Hippocampal formation (tissue), 2 donors: ENCODE measurements around the gene PAIP2B.
"Not testable (repeated sequence)": the region's sequence is repeated elsewhere in the genome, so short reads cannot be mapped to it uniquely, and the experiment has no call there.

Source experiments
- DNase-seq, 2 donors: peaks; one replicate each; lab custom pipeline; 2025; lab: John Stamatoyannopoulos, UW

Gene PAIP2B, protein sequence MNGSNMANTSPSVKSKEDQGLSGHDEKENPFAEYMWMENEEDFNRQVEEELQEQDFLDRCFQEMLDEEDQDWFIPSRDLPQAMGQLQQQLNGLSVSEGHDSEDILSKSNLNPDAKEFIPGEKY

DNA sequence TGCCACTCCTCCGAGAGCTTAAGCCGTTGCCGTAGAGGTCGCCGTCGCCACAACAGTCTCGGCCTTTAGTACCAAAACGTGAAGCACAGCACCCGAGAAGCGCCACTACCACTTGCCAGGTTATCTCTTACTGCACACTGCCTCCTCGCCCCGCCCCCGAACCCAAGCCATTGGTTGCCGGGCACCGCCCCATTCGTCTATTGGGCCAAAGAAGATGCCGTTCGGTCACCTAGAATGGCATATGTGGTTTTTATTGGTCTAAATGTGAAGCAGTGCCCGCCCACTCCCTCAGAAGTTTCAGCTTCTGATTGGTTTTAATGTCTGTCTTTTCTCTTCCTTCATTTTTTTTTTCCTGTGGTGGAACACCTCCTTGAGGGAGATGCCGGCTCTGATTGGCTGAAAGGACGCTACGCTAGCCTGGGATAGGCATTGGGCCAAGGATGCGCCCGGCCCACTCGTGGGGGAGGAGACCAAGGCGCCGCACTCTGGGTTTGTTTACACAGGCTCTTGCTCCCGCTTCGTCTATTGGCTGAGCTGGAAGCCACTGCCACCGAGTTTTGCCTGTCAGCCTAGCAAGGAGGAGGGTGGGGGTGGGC, at the start of gene PAIP2B:
Gene PAIP2B (minus strand): TSS at position 139 of the 596 bp plus-strand sequence. CDS start 24,514 bp downstream, outside the sequence.
- peak; percentile 100 for DNase-seq

DNA sequence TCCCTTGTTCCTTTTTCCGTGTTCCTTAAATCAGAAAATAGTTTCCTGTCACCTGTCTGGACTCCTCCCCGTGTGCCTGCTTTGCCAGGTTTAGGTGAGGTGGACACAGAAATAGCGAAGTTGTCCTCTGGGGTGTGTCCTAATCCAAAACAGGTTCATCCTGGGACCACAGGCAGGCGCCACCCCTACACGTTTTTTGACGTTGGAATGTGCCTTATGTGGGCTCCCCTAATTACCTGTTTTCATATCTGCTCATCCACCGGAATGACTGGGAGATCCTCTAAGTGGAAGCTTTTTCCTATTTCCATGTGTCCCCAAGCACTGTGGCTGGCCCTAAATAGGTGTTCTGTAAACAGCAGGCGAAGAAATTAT, 49.0 kb upstream of the PAIP2B start:
- no peak for DNase-seq

DNA sequence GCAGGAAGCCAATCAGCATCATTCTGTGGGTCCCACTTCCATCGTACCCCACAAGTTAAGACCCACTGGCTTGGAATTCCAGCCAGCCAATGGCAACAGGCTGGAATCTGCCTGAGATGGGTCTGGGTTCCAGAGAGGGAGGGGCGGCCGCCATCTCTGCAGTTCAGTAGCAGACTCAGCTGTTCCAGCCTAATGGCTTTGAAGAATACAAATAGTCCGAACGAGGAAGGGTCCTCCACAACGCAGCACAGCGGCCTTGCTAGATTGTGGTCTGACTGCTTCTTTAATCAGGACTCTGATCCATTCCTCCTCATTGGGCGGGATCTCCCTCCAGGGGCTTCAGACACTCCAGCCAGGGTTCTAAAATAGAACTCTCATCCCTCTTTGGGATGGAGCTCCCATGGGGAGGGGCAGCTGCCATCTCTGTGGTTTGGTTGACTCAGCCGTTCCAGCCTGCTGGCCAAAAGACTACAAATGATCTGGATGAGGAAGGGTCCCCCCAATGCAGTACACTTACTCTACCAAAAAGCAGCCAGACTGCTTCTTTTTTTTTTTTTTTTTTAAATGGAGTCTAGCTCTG, 42.7 kb upstream of the PAIP2B start:
- no peak for DNase-seq

DNA sequence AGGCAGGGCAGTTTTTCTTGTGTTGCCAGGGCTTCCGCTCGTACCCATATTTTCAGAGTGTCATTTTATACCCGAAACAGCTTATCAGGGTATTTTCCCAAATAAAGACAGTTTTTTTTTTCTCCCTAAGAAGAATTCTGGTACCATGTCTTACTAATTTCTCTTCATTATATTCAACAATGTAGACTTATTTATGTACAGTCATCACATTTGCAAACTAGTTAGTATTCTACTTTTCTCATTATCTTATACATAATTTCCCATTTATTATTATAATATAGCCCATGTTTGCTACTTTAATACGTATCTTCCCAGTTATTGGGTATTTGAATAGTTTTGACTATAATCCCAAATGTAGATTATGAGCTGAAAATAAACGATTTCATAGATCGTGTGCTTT, 36.5 kb upstream of the PAIP2B start:
- no peak for DNase-seq

DNA sequence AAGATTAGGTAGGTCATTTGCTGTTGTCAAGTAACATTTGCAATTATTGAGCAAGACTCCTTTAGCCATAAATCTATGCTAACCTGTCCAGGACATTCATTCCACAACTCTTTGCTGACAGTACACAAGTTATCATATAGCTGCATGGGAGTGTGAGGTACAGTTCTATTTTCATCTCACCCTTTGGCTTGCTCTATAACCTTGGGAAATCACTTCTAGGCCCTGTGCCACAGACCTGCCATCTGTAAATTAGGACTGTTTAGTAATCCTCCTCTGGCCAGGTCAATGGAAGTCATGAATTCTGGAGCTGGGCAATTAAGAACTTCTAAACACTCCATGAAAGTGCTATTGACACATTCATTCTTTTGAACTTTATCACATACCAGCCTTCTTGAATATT, 34.6 kb upstream of the PAIP2B start:
- no peak for DNase-seq

DNA sequence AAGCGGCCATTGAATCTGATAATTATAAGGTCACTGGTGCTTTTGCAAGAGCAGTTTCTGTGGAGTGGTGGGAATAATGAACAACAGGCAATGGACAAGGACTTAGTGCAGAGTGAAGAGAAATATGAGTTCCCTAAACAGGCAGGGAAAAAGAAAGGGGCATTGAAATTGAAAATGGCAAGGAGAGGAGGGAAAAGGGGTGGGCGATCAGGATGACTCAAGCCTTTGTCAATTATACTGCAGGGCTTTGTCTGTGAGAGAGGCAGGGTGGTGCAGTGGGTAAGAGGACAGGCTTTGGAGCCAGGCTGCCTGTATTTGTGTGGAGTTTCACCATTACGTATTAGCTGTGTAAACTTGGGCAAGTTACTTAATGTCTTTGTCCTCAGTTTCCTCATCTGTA, 29.5 kb upstream of the PAIP2B start:
- DNase-seq = peak; percentile 69 to 91

DNA sequence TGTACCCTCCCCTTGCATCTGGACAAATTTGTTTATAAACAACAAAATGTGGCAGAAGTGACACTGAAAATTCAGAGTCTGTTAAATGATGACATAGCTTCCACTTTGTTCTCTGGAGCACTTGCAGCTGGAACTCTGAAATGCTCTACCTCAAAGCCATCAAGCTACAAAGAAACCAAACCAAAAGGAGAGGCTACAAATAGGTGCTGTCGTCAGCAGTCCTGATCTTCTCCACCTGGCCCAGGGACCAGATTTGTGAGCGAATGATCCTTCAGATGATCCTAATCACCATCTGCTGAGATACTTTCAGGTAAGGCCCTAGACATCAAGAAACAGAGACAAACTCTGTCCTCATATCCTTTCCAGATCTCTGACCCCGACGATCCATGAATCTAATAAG, 27.9 kb upstream of the PAIP2B start:
- DNase-seq = no peak

DNA sequence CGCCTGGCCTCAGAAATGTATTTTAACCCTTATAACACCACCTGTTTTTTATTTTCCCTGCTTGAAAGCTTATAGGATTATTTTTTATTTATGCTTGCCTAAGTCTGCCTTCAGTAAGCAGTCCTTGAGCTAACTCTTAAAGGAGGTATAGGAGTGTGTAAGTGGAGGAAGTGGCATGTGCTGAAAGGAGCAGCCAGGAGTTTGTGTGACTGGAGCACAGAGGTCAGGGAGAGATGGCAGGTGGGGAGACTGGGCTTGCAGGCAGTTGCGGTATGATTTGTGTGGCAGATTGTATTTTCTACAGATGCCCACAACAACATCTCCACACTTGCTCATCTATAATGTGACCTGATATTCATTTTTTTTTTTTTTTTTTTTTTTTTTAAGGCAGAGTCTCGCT, 27.2 kb upstream of the PAIP2B start:
- DNase-seq = no peak

DNA sequence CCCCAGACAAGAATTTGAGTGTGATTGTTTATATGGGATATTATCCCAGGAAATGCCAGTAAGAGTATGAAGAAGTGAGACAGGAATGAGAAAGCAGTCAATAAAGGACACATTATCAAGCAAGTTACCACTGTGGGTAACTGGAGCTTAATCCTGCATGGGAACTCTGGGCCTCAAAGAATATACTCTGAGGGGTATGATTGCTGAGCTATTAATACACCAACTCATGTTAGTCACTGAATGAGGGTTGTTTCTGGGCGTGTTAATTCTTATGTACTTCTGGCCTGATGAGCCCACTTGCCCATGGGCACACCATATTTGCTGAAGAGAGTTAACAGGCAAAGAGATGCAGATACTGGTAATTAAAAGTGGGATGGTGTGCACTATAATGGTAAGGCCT, 26.6 kb upstream of the PAIP2B start:
- DNase-seq = no peak

DNA sequence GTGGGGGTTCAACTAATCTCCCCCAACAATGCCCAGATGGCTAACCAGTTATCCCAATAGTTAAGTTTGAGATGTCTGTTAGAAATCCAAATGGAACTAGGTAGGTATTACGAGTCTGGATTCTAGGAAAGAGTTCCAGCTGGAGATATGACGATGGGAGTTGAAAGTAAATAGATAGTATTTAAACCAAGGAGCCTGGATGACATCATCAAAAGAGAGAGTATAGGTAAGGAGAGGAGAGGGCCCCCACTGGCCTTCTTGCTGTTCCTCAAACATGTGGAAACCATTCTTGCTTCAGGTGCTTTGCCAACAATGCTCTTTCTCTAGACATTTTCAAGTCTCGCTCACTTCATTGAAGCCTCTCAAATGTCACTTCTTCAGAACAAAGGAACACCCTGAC, 26.0 kb upstream of the PAIP2B start:
- DNase-seq = no peak

DNA sequence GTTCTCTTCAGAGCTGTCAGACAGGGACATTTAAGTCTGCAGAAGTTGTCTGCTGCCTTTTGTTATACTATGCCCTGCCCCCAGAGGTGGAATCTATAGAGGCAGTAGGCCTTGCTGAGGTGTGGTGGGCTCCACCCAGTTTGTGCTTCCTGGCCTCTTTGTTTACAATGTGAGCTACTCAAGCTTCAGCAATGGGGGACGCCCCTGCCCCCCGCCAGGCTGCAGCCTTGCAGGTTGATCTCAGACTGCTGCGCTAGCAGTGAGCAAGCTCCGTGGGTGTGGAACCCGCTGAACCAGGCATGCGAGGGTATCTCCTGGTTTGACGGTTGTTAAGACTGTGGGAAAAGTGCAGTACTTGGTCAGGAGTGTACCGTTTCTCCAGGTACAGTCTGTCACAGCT, 24.0 kb upstream of the PAIP2B start:
- no peak for DNase-seq

DNA sequence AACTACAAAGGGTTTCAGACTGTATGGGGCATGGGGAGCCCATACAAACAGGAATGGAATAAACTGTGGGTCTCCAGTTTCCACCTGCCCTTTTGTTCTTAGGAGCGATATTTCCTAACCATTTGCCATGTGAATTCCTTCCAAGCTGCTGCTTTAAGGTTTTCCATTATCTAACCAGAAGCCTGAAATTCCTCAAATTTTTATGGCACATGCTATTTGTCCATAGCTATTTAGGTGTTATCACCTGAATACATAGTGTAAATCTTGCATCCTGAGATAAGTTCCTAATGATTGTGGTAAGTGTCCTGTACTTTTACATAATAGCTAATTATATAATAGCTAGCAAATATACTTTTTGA, 17.4 kb upstream of the PAIP2B start:
- no peak for DNase-seq

DNA sequence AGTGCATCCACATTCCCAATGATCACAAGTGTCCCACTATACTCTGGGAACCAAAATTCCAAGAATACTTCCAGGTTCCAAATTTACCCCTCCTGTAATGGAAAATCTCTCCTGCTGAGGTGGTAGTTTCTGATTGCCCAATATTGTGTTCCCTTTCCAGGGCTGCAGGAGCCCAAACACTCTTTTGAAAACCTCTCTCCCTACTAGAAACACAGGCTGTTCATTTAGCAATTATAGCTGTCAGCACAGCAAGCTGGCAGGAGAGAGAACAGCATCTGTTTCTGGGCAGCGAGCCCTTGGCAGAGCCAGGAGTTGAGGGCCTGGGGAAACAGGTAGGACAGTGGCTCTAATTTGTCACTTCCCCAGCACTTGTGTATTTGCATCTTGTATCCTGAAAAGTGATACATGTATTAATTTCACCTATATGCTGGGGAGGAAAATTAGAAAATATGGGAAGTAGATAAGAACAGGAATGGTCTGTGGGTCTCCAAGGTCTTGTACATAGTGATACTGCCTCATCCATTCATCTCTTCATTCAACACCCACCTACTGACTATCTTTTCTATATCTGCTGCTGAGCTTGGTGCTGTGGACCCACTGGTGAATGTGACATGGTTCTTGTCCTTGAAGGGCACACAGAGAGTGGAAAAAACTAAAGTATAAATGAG, 16.9 kb upstream of the PAIP2B start:
- peak in 1 of 2 donors; percentile 41 for DNase-seq

DNA sequence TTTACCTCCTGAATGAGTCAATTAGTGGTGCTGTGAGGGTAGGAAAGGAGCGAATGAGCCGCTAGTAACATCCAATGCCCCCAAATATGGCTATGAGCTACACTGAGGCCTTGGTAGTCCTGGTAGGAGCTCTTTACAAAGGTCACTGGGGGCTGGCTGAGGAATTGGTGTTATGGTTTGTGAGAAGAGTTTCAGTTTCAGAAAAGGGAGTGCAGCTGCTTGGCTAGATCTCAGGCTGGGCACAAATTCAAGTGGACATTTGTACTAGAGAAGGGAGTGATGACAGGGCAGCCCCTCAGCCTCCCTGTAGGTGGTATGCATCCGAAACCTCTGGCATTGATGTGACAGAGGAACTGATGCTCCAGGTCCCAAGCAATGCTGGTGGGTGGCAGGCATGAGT, 13.9 kb upstream of the PAIP2B start:
- DNase-seq = peak; percentile 2 to 7

DNA sequence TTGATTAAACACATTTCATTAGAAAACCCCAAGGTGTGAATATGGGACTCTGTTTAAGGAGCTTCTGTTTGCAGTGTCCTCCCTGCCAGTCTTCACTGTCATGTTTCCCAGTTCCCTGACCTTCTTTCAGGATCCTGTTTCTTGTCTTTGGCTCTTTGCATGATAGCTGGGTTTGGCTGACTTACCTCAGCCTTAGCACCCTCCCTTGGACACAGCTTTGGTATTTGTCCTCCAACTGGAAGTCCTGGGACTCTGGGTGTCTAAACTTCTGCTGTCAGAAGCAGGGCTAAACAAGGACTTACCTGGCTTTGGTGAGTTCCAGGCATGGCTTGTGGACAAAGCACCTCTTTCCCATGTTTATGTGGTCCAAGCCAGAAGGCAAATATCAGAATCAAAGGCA, 11.2 kb upstream of the PAIP2B start:
- DNase-seq = no peak

DNA sequence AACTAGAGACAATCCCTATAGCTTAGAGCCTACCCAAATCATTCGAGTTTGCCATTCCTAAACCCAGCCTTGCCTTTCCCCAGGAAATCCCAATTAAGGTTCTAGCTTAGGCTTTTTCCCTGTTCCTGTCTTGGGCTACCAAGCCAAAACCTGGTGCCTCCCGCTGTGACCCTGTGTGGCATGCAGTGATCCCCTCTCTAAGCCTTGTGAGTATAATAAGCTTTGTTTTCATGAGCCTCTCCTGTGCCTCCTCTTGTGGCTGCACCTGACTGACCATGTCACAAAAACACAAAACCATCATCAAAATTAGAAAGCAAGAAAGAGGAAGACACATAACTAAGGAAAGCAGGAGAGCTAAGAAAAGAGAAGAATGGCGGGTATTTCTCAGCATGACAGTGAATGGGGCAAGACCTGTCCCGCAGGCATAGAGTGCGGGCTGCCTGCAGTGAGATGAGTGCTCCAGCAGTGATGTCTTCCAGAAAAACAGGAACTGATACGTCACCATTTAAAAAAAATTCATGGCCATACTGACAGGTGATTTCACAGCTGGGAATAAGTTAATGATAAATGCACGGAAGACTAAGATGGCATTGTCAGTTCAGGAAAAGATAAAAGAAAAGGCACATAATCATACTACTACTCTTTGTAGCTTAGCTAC, 9.2 kb upstream of the PAIP2B start:
- no peak for DNase-seq

DNA sequence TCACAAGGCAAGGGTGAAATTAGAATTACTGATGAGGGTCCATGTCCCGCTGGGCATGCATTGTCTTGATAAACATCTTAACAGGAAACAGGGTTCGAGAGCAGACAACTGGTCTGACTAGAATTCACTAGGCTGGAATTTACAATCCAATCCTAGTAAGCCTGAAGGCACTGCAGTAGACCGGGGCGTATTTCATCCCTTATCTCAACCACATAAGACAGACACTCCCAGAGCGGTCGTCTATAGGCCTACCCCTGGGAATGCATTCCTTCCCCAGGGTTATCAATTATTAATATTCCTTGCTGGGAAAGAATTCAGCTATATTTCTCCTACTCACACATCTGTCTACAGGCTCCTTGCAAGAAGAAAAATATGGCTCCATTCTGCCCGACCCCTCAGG, 6.2 kb upstream of the PAIP2B start:
- not testable (repeated sequence) for DNase-seq

DNA sequence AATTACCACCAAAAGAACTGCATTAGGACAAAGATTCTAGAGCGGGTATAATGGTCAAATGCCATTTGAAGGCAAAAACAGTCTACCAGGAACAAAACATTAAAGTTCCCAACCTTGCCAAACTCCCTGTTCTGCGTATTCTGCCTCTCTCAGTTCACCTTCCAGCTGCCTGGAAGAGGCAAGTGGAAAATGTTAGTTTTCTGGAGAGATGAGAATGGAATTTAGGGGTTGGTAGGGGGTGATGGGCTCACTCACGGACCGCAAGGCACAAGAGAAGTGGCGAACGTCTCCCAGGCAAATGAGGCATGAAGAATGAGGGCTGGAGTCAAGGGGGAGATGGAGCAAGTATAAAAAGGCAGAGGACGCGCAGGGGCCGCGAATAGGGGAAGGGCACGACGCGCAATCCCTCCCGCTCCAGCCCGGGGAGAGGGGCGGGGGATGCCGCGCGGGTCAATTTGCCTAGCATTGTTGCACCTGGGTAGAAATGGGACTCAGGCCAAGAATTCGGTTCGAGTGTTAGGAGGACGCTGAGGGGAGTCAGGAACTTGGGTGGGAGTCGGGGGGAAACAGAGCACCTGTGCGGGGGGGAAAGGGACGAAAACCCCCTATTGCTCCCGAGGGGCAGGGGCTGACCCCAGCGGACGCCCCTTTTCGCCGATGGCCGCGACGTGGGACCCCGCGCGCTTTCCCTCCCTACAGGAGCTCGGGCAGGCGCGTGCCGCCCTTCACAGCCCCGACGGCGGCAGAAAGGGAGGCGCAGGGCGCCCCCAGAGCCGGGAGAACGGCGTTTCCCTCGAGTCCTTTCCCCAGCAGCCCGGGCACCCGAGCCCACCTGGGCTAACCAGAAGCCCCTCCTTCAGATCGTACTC, 573 bp downstream of the PAIP2B start:
- DNase-seq = peak in 1 of 2 donors; percentile 25

DNA sequence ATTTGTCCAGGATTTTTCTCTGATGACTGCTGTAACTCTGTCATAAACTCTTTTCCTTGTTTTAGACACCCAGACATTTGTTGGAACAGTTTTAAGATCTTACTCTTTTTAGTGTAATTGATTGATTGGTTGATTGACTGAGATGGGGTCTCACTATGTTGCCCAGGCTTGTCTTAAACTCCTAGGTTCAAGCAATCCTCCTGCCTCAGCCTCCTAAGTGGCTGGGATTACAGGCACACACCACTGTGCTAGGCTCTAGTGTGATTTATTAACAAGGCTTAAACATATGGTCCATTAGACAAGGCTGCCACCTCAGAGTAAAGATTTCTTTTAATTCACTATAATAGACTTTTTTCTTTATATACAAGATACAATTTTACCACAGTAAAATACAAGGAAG, 2.0 kb downstream of the PAIP2B start:
- no peak for DNase-seq

DNA sequence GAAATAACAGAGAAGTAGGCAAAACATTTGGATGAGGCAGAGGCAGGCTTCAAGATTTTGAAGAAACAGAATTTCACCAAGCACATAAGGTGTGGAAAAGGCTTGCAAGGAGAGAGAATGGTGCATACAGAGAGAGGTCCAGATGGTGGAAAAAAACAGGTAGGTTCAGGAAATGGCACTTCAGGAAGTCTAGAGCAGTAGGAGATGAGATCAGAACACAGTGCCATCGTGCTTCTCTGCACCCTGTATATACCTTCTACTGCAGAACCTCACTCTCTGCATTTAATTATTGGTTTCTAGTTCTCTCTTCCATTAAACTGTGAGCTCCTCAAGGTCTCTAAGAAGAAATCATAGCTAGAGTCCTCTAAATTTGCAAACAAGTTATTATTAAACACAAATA, 2.4 kb downstream of the PAIP2B start:
- no peak for DNase-seq

DNA sequence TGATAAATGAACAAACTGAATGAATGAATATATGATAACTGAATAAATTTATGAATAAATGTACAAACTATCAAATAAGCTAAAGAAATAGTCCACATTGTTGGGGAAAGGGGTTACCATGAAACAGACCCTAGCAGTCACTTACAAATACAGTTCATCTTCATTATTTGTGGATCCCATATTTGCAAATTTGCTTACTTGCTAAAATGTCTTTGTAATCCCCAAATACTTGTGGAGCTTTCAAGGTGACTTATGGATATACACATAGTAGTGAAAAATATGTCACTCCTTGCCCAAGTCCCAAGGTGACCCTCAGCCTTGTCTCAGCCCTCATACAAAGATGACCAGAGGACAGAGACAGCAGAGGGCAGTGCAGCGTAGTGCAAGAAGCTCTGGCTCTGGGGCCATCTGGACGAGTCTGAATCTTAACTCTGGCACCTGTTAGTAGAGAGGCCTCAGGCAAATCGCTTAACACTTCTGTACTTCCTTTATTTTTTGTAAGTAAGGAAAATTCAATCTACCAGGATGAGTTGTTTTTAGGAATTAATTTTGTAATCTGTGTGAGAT, 3.1 kb downstream of the PAIP2B start:
- DNase-seq = peak; percentile 77 to 85

DNA sequence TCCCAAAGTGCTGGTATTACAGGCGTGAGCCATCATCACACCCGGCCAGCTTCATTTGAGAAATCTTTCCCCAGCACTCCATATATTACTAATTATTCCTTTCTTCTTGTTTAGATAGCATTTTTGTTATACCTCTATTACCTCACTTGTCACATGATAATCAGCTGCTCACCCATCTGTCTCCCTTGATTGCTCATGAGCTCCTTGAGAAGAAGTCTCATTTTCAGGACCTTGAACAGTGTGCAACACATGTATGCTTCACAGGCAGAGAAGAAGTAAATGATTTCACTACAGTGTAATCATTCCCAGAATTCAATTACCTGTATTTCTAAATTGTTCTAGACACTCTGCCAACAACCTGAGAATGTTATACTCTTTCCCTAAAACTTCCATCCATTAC, 6.2 kb downstream of the PAIP2B start:
- no peak for DNase-seq
